Retina (tissue), 1 donor: ENCODE data around the gene TMEM51.

Experiments used
- DNase-seq: peaks from one replicate; pipeline ENCODE4 v3.0.0-alpha.2; 2016

Gene TMEM51

DNA sequence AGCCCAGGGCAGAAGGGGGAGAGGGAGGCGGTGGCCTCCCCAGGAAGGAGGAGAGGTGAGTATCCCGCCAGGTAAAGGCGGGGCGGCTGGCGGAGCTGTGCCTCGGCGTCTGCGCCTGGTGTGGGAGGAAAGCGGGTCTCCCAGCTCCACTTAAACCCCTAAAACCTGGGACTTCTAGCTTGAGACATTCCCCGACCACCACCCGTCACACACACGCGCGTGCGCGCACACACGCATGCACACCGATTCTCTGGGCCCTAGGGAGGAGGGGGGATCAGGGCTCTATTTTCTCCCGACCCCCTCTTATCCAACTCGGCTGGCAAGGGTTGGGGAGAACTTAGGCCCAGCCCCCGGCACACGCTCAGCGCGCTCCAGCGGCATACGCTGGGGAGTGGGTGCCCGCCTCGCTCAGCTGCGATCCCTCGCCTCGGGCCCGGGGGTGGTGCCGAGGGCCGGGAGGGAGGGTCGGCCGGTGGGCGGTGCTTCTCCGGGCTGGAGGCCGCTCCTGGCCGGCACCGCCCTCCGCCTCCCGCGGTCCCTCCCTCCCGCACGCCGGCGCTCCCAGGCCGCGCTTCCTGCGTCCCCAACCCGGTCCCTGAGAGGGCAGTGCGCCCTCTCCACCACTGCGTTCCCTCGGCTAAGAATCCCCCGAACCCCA, at the start of gene TMEM51:
Gene TMEM51, plus strand, starts transcription at position 564 of the 658 bp plus-strand sequence. CDS start 61,341 bp downstream, outside the sequence.
- peak; percentile 90 for DNase-seq

- DNase-seq = no peak
Observed at GRCh38 chr1:15103906-15104305, 49.6 kb upstream of the TMEM51 start.

- DNase-seq = no peak
Observed at GRCh38 chr1:15104768-15105167, 48.8 kb upstream of the TMEM51 start.

DNA sequence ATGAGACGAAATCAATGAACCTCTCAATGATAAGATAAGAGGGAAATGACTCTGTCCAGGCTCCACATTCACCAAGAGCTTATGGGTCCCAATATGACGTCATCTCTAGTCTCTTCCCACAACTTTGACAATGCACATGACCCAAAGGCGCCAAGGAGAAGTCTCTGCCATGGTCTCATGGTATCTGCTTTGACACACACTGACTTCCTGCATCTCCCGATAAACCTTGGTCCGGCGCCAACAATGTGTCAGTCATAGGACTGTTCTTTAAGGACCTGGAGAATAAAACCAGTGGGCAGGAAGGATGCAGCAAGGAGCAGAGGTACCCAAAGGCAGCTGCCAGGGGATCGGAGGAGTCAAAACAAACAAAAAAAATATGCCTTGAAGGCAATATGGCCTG, 46.9 kb upstream of the TMEM51 start:
- no peak for DNase-seq

DNA sequence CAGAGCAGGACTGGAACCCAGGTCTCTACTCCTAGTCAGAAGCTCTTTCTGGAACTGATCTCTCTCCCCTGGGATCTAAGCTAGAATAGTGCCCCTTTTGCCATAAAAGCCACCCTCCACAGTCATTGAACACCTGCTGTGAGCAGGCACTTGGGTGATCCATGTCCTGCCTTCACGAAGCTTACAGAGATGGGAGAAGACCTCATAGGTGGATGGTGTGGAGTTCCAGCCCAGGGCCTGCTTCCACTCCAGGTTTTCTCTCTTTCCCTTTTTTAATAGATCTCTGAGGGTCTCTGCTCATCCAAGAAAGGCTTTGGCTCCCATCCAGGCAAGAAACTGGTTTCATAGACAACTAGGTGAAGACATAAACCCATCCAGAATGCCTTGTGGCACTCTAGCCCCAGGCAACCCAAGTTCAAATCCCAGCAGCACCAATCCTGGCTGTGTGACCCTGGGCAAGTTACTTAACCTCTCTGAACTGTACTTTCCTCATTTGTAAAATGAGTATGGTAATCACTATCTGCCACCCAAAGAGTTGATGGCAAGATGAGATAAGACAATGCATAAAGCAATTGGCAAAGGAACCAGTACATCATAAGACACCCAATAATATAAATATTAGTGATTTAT, 46.4 kb upstream of the TMEM51 start:
- DNase-seq = no peak

- no peak for DNase-seq
Observed at GRCh38 chr1:15107911-15108310, 45.6 kb upstream of the TMEM51 start.

GRCh38 chr1:15110128-15110866, 43.2 kb upstream of the TMEM51 start:
- DNase-seq = no peak

DNA sequence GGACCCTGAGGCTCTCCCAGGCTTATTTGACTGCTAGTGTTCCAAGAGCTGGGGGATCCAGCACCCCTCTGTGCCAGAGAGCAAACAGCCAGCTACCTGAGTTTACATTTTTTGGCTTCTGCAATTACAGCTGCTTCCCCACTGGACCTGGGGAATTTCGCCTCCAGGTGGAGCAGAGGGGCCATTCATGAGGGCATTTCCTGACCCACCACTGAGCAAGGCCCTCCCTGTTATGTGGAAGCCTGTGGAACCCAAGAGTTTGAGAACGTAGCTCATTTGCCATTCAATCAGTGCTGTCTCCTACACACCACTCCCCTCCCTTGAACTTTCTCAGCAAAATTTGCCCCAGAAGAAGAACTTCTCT, 42.7 kb upstream of the TMEM51 start:
- no peak for DNase-seq

- no peak for DNase-seq
Observed at GRCh38 chr1:15113146-15113545, 40.4 kb upstream of the TMEM51 start.

- DNase-seq = no peak
Observed at GRCh38 chr1:15114884-15115283, 38.7 kb upstream of the TMEM51 start.

GRCh38 chr1:15115542-15116330, 37.8 kb upstream of the TMEM51 start:
- DNase-seq = no peak

DNA sequence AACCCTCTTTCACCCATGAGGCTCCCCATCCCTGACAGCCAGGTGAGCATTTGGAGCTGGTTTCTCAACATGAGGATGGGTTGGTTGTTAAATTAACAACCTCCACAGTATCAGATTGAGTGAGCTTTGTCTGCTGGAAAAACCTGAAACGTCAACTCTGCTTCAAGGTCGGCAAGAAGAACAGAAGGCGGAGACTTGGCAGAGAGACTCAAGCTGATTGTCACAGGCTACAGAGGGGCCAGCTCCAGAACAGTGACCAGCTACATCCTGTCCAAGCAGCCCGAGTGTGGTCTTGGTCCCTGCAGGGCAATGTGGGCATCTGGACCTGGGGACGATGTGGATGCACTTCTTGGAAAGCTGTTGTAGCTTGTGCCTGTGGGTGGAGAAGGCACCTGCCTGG, 36.6 kb upstream of the TMEM51 start:
- DNase-seq = no peak

DNA sequence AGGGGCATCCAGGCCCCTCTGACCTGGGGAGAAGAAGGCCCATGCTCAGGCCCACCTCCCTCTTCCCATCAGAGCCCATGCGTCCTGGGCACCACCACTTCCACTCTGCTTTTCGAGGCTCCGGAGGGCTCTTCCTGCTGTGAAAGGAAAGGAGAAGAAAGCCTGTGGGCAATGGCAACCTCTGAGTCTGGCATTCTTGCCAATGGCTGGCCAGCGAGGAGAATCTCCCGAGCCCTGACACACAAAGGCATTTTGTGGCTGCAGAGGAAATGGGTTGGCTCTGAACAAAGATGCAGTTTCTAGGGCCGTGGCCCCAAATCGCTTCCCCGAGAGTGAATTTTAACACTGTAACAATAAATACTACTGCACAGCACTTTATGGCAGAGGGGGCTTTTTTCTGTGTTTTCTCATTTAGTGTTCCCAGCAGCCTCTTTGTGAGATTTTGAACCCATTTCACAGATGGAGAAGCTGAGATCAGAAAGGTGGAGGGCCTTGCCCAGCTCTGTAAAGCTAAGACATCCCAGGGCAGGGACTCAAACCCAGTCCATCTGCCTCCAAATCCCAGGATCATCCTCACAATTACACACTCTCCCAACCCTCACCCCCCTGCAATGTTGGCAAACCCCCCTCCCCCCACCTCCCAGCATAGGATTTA, 35.7 kb upstream of the TMEM51 start:
- DNase-seq = no peak

- DNase-seq = no peak
Observed at GRCh38 chr1:15118579-15118978, 35.0 kb upstream of the TMEM51 start.

DNA sequence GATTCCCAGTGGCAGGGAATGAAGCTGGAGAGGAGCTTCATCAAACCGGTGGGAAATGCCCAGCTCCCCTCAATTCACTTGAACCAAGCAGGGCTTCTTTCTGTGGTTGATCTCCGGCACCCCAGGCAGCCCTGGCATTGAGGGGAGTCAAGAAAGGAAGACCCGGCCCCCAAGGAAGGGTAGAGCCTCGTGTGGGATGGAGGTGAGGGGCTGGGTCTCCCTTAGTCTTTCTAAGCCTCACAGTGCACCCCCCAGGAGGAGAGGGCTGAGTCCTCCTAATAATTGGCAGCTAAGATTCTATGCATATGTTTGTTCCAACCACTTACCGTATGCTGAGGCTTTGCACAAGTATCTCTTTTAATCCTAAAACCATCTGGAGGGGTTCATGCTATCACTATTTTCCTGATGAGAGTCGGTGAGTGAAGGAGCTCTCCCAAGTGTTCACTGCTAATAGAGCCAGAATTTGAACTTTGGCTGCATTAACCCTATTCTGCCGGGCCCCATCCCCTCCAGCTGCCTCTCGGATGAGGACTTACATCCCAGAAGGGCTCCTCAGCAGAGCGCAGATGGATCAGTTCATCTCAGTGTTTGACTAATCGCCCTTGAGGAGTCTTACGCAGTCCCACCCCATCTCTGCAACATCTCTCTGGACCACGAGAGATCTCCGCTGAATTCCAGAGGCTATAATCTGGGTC, 33.1 kb upstream of the TMEM51 start:
- DNase-seq = no peak

- DNase-seq = no peak
Observed at GRCh38 chr1:15122331-15122730, 31.2 kb upstream of the TMEM51 start.

DNA sequence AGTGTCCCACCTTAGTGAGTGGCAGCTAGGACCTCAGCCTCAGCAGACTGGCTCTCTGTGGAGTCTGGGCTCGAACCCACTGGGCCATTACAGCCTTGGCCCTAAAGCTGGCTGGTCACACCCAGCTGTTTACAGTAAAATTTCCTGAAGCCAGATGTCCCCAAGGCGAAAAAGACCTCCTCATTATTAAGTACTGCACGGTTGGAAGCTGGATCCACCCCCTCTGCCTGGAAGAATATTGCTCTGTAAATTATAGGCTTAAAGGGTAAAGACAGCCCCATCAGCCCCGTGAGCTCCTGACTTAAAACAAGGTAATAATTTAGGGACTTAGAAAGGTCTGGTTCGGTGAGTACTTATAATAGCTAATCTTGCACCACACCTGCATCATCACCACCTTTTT, 30.3 kb upstream of the TMEM51 start:
- DNase-seq = no peak

DNA sequence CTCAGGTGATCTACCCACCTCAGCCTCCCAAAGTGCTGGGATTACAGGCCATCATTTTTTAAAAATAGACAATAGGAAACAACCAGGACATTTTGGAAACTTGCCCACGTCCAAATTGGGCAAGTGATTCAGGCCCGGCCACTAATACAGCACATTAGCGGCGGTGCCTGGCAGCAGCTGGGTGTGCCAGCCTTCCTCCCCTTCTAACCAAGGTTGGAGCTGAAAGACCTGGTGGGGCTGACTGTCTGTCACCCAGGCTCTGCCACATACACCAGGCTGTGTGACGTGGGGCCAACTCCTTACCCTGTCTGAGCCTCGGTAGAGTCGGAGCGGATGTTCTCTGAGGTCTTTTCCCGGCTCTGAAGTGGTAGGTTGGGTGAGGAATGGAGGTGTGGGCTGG, 29.6 kb upstream of the TMEM51 start:
- DNase-seq = no peak

- no peak for DNase-seq
Observed at GRCh38 chr1:15124362-15125100, 29.0 kb upstream of the TMEM51 start.

GRCh38 chr1:15125101-15125745, 28.3 kb upstream of the TMEM51 start:
- DNase-seq = no peak

- no peak for DNase-seq
Observed at GRCh38 chr1:15128077-15128476, 25.5 kb upstream of the TMEM51 start.
